OCI-M1 (cell line): Measurements from ENCODE around the gene CRYBA2.
A peak's percentile ranks its signal among the peaks of the same experiment; 100 is the strongest.

Experiments
- DNase-seq: peaks from one replicate; lab custom pipeline; 2025; lab: John Stamatoyannopoulos, UW

Gene CRYBA2

DNA sequence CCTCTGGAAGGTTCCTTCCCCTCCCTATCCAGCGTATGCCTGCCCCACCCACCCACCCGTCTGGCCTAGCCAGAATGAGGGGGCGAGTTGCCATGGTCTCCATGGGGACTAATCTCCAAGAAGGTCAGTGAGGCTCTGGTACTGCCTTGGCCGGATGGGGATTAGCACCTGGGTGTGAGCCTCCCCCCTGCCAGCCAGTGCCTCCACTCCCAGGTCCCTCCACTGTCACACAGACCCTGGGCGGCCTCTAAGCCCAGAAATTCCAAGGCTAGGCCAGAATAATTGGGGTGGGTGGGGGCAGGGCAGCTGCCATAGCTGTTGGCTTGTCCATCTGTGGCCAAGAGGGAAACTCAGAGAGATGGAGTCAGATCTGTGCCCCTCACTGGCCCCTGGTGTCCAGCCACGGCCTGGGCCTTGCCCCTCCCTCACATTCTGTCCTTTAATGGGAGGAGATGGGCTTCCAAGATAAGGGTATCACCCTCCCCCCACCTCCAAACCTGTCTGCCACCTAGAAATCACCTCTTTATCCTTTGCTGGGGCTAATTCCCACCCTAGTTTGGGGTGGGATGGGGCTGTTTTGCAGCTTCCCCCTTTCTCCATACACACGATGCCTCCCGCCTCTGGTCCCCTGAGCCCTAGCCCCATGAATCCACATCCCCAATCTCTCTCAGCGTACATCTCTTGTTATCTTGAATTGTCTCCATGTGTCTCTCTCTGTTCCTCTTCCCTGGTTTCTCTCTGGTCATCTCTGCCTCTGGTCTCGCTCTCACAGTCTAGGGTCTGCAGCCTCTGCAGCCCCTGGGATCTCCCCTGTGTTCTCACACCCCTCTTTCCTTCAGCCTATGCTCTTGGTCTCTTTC is 6.0 kb upstream of the CRYBA2 start:
- no peak for DNase-seq

DNA sequence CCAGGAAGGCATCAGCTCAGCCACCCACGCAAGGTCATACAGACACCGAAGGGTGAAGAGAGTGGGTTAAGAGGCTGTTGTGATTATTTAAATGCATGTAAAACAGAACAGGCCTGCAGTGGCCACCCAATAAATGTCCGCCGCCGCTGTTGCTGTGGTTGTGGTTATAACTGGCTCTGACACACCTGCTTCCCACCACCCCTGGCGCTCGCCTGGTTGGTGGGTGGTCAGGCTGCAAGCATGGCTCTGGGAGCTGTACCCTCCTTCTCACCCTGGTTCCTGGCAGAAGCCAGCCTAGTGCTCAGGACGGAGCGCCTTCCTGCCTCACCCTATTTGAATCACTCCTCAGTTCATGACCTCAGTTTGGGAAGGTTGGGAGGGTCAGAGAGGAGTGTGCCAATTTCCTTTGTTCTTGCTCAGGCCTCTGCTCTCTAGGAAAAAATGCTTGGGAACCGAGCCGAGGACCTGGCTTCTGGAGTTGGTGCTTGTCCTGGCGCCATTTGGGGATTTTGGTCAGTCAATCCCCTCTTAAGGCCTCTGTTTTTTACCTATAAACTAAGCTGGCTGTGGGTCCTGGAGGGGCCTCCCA is 5.3 kb upstream of the CRYBA2 start:
- DNase-seq = no peak

DNA sequence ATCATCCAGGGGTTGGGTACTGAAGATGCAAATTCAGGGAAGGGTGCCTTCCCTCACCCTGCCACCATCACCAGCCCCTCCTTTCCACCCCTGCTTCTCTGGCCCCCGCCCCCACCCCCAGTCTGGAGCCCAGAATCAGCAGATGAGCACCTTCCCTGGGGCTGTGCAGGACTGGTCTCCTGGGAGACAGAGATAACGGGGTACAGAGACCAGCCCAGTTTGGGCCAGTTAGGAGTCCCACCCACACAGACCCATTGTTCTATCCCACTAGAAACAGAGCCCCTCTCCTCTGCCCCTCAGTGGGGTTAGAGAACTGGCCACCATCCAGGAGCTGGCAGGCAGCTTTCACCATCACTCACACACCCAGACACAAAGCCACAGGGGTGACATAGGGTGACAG is 4.5 kb upstream of the CRYBA2 start:
- DNase-seq = no peak

DNA sequence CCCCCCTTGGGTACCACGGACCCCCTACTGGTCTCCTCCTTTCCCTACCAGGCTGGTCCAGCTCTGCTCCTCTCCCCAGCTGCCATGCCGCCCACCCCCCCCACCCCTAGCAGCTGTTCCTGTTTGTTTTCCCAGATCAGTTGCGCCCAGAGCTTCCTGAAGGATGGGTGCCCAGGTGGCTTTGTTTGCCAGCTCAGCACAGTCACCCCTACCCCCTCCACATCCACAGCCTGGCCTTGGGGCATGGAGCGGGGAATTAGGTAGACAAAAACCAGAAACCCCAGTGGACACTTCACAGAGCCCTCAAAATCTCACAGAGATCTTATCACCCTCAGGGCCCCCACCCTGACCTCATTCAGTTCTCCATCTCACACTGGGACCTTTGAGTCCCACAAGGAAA is 3.7 kb upstream of the CRYBA2 start:
- no peak for DNase-seq

DNA sequence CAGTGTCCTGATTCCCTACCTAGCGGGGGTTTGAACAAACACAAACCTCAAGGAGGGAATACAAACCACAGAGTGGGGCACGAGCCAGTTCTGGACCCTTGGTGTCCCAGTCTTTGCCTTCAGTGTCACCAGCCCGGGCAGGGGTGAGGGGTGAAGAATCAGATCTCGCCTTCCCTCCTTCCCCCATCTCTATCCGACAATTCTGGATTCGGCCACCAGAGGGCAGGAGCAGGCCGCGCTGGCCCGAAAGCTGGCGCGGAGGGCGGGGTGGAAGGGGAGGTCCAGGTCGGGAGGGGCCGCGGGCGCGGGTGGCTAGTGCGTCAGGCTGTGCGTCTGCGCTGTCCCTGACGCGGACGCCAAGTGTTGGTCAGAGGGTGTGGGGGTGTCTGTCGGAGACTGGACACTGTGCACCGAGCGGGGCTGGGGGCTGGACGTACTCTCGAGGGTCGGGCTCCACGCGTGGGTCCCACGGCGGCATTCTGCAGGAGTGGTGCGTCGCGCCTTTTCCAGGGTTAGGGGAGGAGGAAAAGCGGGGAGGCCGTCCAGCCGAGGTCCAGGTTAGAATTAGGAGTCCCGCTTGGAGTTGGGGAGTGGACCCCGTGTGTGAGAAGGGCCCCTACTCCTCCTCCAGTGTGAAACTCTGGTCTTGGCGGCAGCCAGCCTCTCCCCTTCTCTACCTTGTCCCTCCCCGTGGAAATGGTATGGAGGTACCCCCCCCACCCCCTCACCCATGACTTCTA is 2.9 kb upstream of the CRYBA2 start:
- peak; percentile 92 for DNase-seq

DNA sequence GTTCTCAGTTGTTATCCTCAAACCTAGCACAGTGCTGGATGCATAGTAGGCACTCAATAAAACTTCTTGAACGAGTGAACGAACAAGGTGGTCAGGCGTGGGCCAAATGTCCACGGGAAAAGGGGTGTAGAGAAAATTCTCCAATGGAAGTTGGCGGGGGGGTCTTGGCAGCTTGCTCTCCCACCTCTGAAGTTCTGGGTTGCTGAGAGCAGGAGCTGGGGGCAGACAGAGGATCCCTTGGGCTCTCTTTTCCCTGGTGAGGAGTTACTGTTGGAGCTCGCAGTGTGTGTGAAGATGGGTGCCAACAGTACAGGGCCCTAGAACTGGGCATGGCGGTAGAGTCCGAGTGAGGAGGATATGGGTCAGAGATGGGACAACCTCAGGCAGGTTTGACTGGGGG is 2.3 kb upstream of the CRYBA2 start:
- no peak for DNase-seq

DNA sequence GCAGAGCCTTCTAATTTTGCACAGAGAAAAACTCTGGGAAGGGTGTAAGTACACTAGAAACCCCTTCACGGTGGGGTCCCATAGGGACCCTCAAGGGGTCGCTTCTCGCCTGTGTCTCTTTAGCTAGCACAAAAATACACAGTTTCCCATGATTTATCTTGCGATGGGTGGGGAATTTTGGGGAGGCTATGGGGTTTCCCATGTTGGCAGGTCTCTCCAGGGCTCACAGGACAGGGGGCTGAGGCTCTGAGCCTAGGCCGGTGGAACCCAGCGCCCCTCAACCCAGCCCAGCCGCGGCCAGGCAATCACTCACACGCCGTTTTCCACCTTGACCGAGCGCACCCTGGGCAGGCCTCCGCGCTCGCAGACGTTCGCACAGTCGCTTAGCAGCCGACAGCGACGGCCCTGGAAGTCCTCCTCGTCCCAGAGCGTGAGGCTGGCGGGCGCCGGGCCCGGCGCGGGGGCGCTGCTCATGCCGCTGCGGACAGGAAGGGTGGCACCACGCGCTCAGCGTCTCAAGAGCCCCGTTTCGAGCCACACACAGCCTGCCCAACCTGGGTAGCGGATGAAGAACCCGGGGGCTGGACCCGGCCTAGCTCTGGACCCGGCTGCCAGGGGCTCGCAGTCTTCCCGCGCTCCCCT is 398 bp downstream of the CRYBA2 start:
- DNase-seq = no peak

DNA sequence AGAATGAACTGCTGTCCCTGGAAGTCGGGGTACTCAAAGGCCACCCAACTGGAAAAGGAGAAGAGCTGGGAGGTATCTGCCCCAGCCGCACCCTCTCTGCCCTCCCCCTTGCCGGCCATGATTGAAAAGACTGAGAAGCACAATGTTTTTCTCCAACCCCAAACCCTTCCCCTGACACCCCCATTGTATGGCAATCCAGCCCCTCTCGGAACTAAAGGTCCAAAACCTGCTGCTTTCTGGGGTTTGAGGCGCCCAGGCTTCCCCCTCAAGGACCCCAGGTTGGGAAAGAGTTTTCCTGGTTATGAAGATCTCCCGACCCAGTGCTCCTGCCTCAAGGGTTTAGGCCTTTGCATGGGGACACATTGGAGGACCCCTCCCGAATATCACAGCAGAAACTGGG is 1.0 kb downstream of the CRYBA2 start:
- no peak for DNase-seq

DNA sequence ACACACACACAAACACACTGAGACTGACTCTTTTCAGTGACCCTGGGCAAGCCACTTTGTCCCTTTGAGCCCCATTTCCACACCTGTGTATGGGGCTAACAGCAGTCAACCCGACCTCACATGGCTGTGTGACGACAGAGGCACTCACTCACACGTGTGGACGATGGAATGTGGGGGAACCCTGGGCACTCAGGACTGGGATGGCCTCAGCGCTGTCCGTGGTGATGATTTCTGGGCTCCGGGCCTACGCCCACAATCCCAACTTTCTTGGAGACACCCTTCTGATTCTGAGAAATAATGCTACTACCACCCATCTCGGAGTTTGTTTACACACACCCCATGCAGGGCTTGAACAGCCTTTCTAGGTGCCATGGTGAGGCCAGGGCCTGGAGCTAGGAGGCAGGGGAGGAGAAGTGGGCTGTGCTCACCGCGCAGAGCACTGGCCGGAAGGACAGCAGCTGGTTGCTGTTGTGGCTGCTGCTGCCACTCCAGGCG is 1.5 kb downstream of the CRYBA2 start:
- DNase-seq = peak; percentile 20

DNA sequence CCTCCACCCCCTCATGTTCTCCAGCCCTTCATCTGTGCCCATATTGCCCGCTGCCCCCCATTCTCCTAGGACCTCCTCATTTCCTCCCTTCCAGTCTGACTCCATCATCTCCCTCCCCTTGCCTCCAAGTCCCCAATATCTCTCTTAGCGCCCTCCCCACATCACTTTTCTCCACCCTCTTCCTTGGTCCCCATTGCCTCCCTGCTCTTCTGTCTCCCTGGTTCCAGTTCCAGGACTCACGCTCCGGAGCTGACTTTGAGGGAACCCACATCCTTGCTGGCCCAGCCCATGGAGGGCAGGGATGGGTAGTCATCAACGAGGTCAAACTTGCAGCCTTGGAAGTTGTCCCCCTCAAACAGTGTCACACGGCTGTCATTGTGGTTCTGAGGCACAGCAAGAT is 2.6 kb downstream of the CRYBA2 start:
- no peak for DNase-seq

DNA sequence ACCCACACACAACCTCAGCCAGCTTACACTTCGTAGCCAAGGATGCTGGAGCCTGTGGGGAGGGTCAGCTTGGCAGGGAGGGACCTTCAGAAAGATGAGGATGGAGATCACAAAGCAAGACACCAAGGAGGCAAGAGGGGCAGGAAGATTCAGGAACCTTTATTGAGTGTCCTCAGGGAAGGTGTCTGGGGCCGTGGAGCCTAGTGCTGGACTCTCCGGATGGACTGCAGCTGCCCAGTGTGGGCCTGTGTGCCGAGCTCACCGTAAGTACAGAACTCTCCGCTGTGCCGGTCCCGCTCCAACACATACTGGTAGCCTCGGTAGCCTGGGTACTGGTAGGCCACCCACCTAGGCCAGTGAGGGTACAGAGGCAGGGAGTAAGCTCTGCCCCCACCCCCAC is 3.2 kb downstream of the CRYBA2 start:
- DNase-seq = no peak

DNA sequence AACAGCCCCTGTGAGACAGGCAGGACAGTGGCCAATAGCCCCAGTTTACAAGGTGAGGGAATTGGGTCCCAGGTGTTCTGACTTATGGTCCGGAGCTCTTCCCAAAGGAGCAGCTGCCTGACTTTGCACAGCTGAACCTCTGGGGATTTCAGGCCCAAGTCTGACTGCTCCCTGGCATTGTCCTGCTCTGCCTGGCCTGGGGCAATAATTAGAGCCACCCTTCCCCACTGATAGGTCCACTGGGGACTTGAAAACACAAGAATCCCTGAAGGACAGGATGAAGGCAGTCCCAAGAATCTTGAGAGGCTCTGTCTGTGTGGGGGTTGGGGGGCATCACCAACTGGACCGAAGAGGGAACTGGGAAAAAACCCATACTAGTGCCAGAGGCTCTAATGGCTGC is 4.6 kb downstream of the CRYBA2 start:
- no peak for DNase-seq

DNA sequence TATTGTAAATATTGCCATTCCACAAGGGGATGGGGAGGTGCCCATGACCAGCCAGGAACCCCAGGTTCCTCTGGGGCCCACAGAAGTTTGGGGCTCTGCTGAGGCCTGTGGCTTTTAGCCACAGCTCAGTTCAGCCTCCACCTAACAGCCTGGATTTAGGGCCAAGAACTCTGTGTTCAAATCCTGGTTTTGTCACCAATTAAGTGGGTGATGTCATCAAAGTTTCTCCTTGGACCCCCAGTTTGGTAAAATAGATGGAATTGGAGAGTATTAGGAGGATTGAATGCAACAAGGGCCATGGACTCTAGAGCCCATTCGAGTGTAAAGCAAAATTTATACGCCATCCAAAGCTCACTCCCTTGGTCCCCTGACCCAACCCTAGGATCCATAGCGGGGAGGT is 5.1 kb downstream of the CRYBA2 start:
- no peak for DNase-seq

DNA sequence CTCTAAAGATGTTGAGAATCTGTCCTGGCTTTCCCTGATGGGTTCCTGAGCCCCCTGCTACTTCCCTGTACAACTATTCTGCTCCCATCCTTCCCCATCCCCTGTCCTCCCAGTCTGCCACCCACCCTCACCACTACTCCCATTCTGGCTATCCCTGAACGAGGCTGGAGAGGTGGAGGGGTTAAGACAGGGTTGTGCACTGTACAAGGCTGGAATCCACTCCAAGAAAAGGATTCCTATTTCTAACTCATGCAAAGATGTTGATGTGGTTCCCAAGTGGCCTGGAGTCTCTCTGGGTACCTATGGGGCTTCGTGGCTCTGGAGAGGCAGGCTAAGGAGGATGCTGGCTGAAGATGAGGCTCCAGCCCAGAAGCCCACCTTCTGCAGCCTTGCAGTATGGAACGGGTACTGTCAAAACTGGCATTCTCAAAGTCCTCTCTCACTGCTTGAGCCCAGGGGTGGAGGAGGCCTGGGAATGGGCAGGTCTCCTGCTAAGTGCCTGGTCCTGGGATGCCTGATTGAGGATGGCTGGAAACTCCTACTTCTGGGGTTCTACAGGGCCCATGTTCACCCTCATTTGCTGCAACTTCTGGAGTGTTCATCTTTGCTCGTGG is 7.0 kb downstream of the CRYBA2 start:
- DNase-seq = no peak

DNA sequence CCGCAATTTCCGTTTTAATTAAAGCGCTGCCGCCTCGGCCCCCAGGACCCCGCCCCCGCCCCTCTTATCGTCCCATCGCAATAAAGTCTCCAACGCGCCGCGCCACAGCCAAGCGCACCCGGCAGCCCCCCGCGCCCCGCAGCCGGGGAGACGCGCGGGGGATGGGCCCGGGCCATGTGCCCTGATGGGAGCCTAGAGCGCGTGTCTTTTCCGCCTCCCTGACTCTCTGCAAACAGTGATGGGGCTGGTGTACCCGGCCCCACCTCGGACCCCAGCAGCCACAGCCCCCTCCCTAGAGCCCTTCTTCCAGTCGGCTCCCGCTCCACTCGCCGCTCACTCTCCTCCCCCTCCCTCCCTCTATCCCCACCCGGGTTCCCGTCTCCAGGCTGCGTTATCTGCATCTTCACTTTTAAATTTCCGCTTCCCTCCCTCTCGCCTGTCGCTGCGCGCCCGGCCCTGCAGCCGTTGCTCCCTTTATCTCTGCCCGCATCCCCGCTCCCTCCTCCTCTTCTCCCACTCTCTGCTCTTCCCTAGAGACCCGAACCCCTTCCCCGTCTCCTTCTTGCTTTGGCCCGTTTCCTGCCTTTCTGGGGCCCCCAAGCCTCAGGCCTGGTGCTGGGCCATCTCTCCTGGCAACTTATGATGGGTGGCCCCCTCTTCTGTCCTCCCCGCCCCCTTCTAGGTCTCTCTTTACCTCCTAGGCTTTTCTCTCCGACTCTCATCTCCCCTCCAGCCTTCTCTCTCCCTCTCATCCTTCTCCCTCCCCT is 7.7 kb downstream of the CRYBA2 start:
- DNase-seq = peak; percentile 77

DNA sequence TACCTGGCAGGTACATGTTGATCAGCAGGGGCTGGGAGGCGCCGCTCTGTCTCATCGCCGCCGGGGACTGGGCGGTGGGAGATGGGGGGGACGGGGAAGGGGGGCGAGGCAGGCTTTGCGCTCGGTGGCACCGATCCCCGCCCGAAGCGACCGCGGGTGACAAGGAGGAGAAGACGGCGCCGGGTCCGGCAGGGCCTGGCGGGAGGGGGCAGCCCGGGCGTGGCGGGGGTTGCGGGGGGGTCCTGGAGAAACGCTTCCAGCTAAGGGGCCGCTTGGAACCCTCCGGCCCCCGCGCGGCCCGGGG is 8.2 kb downstream of the CRYBA2 start, which contains the start of gene FEV:
FEV (minus strand) TSS at position 164 of the 304 bp plus-strand sequence; CDS start at position 55, 109 bp downstream.
- no peak for DNase-seq

DNA sequence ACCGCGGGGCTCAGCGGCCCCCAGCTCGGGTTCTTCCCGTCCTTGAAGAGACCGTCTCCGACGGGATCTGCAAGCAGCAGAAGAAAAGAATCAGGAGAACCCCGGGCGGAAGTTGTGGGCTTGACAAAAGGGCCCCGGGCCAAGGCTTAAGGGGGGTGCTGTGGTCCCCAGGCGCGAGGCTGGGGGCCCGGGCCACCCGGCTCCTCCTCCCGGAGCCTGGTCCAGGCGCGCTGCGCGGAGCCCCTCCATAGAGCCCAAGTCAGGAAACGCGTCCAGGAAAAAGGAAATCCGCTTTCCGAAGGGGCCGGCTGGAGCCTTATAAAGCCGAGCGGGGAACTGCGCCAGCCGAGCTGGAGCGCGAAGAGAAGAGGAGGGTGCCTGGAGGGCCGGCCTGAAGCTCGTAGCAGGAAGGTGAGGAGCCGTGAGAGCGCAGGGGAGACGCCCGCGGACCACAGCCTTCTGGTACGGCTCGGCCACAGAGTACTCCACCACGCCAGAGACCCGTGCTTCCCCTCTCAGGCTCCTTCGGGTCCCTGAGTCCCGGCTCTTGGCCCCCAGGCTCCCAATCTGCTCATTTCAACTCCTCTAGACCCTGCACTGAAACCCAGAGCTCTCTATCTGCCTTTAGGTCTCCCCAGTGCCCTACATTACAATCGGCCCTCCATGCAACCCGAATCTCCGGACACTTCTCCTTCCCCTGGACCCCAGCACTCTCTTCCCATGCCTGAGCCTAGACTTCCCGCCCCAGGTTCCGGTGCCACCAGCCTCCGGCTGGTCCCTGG is 8.8 kb downstream of the CRYBA2 start:
- peak; percentile 54 for DNase-seq

DNA sequence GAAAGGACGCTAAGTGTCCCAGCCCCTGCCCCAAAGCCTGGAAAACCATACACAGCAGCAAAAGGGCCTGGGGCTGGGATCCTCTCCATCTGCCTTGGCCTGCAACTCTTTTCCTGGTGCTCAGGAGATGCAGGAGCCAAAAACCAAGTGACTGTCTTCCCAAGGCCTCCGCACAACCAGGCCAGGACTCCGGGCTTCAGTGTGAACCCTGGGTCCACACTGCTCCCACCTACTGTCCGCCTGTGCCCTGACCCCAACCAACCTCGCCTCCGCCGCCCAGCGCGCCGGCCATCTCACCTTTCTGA is 9.3 kb downstream of the CRYBA2 start:
- DNase-seq = no peak

DNA sequence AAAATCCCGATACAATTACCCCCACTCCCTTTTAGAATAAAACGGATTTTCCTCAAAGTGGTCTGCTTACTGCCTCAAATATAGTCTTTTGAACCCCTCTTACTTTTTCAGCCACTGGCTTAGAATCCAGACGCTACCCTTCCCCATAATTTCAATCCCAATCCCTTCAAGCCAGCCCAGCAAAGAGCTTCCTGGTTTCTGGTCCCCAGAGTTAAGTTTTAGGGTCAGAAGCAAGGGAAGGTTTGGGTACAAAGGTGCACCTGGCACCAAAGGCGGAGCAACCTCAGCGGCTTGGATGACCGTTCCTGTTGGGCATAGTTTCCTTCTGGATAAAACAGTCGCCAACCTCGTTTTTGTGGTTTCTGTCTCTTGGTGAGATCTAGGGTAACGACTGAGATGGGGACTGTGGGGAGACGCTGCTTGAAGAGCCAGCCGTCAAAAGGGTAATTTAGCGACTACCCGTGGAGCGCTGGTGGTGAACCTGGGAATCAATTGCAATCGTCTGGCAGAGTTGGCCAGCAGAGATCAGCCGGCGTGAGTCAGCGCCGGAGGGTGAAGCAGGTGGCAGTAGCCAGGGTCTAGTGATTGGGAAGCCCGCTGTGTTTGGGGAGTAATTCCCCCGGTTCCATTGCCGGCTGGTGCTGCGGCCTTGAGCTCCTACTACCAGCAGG is 9.8 kb downstream of the CRYBA2 start:
- DNase-seq = no peak

DNA sequence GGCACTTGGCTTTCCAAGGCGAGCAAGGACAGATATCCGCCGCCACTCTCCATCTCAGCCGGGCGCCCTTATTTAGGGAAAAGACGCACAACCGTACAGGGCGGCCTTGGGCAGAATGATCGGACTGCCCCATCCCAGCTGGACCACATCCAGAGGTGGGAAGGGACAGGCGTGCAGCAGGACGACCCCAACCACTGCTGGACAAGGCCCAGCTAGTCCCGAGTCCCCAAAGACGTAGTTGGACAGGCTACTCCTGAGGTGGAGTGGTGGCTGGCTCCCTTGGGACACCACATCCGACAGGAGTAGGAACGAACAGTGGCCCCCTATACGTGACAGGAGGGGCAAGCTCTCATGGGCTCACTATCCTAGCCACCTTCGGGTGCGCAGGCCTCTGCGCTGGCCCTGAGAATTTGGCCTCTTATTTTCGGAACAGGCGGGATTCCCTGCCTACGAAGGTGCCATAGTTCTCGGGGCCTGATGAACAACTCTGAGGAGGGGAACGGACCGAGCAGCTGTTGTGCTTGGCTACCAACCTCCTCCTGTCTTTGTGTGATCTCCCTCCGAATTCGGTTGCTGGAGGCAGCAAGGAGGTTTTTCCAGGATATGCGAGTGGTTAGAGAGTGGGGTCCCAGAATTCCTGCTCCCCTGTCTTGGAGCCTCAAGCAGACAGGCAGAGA is 10.5 kb downstream of the CRYBA2 start:
- no peak for DNase-seq
